Activated effector memory CD4-positive, alpha-beta T cell treated with Interleukin-2 at 50 U/mL for 16 hours (primary cell): ENCODE results near the gene CRELD1.

ENCODE experiments used
- DNase-seq: peaks from one replicate; pipeline ENCODE4 v3.0.0-alpha.2; 2020

Gene CRELD1

DNA sequence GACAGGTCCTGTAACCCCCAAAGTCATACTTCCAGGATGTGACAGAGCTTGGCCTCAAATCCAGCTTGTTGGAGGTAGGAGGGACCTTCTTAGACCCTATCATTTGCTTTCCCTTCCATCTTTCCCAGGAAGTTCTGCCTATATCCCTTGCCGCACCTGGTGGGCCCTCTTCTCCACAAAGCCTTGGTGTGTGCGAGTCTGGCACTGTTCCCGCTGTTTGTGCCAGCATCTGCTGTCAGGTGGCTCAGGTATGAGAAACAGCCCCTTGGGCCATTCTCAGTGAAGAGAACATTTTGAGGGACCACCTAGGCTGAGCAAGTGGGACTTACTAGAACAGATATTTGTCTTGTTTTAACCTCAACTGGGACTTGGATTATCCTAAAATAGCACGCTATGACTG lies 29.7 kb upstream of the CRELD1 start:
- no peak for DNase-seq

DNA sequence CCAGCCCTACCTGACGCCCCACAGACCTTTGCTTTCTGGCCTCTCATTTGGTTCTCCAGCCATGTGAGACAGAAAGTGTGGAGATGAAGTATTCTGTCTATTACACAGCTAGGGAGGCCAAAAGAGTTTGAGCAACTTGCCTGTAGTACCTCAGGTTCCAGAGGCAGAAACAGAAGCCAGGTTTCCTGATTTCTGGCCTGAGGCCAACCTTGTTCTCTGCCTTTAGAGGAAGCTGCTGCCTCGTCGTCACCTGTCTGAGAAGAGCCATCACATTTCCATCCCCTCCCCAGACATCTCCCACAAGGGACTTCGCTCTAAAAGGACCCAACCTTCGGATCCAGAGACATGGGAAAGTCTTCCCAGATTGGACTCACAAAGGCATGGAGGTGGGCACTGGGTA lies 27.2 kb upstream of the CRELD1 start:
- DNase-seq, result no peak

DNA sequence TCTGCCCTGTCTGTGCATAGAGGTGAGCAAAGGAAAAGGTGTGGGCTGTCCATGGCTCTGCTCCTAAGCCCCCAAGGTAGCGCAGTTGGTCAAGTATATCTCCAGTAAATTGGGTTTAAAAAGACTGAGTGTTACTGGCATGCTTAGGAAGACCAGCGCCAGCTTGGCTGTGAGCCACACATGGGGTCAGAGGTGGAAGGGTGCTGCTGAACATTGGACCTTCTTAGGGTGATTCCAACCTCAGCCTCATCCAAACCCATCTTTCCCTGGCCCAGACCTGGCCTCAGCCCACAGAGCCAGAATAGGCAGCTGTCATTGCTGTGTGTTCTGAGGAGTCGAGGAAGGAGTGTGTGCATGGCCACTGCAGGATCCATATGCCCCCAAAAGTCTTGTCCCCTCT lies 25.3 kb upstream of the CRELD1 start:
- no peak for DNase-seq

DNA sequence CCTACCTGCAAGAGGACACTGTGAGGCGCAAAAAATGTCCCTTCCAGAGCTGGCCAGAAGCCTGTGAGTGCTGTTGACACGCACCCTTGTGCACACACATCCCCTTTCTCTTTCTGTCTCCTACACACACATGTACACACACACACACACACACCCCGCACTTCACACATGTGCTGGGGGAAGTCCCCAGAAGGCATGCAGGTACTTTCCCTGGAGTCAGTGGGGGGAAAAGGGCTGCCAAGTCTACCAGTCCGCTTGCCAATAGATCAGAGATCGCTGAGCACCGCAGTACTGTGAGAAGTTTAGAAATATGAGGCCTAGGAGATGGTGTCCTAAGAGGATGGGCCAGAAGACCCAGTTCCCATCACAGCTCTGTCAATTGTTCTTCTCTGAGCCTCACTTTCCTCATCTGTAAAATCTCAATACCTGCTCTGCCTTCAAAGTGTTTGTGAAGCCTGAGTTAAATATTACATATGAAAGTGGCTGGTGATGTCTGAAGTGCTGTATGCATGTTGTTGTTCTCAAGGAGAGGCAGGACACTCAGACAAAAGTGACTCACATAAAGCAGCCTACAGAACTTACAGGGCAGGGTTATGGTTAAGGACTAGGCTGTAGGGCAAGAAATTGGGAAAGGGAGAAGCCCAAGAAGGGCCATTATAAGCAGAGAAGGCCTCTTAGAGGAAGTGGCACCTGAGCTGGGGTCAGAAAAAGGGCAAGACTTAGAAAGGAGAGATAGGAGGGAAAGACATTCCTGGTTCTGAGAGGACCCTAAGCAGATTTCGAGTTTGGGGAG lies 24.2 kb upstream of the CRELD1 start:
- no peak for DNase-seq

DNA sequence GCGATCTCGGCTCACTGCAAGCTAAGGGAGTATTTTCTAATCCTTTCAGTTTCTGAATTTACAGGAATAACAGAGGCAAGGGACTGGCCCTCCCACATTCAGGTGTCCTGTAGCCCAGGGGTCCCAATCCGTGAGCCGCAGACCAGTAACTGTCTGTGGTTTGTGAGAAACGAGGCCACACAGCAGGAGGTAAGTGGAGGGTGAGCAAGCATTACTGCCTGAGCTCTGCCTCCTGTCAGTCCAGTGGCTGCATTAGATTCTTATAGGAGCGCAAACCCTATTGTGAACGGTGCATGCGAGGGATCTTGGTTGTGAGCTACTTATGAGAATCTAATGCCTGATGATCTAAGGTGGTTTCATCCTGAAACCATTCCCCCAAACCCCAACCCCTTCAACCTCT lies 21.8 kb upstream of the CRELD1 start:
- no peak for DNase-seq

DNA sequence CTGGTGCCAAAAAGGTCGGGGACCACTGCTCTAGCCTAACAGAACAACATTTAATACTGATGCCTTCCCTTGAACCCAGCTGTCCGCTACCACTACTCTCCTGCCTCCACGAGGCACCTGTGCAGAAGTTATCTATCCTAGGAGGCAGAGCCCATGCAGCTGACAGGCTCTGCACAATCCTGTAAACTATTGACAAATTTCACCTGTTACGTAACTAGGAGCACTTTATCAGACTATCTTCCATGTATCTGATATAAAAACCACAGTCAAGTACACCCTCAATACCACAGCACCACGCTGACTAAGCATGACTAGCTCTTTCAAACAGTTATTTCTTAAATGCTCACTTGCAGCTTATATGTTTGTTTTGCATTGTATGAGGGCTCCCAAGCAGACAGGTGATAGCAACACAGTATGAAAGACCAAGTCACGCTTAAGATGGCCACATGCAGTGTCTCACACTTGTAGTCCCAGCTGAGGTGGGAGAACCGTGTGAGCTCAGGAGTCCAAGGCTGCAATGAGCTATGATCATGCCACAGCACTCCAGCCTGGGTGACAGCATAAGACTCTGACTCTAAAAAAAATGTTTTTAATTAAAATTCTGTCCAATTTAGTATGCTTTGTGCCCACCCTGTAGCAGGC lies 21.2 kb upstream of the CRELD1 start:
- DNase-seq, result no peak

DNA sequence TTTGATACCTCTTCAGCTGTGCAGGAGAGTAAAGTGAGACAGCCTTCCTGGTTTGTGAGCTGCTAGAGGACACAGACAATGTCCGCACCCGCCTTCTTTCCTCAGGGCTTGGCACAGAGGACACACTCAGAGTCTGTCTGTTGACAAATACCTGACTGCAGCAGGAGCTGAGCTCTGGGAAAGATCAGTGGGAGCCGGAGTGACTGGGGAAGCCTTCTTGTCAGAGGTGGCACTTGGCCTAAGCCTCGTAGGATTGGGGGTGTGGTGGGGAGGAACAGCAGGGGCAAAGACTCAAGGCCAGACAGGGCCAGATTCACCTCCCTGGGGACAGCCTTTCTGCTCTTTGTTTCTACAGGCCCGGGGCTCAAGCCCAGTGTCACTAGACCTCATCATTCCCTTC lies 20.0 kb upstream of the CRELD1 start:
- DNase-seq, result no peak

DNA sequence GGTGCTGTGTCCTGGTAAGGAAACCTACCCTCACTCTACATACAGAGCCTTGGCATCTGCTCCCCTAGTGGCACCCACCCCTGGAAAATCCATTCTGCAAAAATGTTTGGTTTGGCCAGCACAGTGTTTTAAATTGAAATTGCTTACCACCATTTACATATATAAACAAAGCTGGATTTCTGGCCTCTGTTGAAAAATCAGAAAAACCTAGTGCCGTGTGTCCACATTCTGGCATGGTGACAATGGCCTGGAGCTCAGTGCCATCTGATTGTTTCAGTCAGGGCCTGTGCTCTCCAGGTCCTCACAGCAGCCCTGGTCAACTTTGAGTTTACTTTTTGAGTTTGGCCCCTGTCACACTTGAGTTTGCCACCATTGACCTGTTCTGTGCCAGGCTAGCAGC lies 19.6 kb upstream of the CRELD1 start:
- no peak for DNase-seq

DNA sequence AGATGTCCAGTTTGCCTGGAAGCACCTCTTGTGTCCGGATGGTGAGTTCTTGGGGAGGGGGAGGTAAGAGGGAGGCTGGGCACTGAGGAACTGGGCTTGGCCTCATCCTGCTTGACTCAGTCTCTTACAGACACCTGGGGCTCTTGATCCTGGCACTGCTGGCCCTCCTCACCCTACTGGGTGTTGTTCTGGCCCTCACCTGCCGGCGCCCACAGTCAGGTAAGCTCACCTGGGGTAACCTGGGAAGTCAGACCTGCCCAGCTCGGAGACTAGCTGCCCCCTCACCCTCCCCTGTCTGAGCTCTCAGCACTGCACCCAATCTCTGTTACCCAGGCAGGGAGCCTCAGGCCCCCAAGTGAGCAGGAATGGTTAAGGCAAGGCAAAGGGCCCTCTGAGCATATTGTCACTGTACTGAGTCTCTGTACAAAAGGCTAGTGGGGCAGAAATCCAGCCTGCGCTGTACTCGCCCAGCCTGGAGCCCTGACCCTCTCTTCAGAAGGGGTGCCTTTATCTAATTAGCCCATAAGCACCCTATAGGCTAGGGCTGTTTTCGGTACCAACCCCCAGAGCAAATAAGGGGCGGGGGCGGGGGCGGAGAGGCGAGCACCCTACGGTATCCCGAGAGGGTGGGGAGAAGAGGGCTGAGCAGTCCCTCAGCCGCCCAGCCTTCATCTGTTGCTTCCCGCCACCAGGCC lies 18.9 kb upstream of the CRELD1 start:
- DNase-seq, result no peak

DNA sequence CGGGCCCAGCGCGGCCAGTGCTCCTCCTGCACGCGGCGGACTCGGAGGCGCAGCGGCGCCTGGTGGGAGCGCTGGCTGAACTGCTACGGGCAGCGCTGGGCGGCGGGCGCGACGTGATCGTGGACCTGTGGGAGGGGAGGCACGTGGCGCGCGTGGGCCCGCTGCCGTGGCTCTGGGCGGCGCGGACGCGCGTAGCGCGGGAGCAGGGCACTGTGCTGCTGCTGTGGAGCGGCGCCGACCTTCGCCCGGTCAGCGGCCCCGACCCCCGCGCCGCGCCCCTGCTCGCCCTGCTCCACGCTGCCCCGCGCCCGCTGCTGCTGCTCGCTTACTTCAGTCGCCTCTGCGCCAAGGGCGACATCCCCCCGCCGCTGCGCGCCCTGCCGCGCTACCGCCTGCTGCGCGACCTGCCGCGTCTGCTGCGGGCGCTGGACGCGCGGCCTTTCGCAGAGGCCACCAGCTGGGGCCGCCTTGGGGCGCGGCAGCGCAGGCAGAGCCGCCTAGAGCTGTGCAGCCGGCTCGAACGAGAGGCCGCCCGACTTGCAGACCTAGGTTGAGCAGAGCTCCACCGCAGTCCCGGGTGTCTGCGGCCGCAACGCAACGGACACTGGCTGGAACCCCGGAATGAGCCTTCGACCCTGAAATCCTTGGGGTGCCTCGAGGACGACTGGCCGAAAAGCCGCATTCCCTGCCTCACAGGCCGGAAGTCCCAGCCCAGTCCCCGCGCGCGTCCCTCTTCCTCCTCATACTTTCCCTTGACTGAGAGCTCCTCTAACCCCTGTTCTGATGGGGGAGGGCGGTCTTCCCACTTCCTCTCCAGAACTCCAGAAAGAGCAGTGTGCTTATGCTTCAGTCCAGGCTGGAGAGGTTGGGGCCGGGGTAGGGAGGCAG lies 18.1 kb upstream of the CRELD1 start:
- no peak for DNase-seq

DNA sequence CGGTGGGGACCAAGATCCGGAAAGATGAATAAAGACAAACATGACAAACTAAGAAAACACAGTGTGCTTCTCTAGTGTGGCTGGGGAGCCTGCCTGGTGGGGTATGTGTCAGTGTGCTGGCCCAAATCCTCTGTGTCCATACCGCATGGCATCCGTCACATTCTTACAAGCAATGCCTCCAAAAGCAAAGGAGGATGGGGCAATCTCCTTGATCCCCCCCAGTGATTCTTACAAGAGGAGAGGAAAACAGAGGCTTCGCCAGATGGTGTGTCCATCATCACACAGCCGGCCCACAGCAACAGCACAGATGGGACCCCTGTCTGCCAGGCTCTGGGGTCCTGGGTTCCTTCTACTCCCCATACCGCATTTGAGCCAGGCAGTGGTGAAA lies 17.3 kb upstream of the CRELD1 start:
- no peak for DNase-seq

DNA sequence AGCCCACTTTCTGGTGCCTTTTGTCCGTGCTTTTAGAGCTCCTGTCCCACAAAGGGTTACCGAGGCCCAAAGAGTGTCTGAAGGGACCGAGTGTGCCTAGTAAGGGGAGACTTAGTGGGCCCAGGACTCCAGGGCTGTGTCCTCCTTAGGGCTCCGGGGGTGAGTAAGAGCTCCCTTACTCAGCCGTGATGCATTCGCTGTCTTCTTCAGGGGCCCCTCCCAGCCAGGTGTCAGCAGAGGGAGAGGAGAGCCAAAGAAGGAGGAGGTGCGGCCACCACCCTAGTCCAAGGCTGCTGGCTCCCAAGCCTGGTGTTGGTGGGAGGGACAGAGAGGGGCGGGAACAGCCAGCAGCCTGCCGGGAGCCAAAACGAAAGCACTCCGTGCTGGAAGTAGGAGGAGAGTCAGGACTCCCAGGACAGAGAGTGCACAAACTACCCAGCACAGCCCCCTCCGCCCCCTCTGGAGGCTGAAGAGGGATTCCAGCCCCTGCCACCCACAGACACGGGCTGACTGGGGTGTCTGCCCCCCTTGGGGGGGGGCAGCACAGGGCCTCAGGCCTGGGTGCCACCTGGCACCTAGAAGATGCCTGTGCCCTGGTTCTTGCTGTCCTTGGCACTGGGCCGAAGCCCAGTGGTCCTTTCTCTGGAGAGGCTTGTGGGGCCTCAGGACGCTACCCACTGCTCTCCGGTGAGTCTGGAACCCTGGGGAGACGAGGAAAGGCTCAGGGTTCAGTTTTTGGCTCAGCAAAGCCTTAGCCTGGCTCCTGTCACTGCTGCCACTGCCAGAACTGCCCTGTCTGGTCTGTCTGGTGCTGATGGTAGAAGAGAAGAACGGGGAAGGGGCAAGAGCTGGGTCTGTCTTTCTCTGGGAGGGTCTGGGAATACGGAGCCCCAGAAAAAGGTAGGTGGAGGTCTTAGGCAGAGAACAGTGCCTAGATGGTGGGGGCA lies 16.6 kb upstream of the CRELD1 start, which contains the start of gene IL17RC:
TSS of gene IL17RC (plus strand) at position 365 of the 947 bp plus-strand sequence. CDS start at position 583, 218 bp downstream.
- no peak for DNase-seq

DNA sequence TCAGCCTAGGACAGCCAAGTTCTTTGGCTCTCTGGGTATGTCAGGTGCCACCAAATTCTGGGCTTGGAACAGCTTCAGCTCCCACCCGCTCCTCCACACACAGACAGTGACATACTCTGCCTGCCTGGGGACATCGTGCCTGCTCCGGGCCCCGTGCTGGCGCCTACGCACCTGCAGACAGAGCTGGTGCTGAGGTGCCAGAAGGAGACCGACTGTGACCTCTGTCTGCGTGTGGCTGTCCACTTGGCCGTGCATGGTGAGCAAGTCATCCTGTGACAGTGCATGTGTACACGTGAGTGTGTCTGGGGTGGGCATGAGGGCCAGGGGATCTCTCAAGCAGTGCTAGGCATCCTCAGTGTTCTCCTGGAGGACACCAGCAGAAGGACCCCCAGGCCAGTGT lies 15.8 kb upstream of the CRELD1 start:
- DNase-seq, result no peak

DNA sequence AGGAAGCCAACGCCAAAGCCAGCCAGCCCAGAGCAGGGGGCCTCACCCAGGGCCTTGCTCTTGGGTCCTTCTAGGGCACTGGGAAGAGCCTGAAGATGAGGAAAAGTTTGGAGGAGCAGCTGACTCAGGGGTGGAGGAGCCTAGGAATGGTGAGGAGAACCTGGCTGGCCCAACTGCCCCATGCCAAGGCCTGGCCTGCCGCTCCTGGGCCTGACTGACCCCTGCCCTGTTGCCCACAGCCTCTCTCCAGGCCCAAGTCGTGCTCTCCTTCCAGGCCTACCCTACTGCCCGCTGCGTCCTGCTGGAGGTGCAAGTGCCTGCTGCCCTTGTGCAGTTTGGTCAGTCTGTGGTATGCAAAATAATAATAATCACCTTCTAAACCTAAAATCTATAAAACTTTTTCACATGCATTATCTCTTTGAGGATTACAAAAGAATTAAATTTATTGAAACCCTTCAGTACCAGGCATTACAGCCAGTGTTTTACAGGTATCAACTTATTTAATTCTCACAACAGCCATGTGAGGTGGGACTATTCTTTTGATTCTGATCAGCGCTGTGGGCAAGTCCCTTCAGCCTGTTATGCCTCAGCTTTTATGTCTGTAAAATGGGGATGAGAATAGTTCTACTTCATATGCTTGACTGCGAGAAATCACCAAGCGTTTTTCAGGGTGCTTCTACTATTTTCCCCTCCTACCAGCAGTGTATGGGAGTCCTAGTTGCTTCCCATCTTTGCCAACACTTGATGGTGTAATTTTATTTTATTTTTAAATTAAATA lies 15.2 kb upstream of the CRELD1 start:
- no peak for DNase-seq

DNA sequence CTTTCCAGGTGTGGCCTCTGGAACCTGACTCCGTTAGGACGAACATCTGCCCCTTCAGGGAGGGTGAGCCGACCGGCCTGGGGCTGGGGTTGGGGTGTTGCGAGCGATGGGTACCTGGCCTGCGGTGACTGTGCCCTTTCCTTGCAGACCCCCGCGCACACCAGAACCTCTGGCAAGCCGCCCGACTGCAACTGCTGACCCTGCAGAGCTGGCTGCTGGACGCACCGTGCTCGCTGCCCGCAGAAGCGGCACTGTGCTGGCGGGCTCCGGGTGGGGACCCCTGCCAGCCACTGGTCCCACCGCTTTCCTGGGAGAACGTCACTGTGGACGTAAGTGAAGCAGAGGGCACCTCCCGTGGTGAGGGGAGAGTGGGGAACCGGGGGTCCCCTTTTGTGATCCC lies 5.5 kb upstream of the CRELD1 start:
- no peak for DNase-seq

DNA sequence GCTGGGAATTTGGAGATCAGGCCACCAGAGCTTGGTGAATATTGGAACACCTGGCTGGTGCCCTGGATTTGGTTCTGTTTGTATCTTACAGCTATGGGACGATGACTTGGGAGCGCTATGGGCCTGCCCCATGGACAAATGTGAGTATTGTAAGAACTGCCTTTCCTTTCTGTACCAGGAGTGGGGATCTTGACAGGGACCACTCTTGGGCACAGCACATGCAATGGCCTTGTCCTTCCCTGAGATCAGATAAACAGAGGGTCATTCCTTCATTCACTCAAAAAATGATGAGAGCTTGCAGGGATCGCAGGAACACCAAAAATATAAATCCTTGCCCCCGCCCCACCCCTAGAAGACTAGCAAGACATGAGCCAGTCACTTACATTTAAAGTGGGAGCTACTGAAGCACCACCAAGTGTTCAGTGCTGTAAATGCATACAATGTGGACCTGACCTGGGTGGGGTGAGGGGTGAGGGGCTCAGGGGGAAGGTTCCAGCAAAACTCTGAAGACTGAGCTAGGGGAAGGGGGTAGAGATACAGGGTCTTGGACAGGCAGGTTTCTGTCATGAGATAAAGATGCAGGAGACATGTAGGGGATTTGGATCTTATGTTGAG lies 2.7 kb upstream of the CRELD1 start:
- no peak for DNase-seq

DNA sequence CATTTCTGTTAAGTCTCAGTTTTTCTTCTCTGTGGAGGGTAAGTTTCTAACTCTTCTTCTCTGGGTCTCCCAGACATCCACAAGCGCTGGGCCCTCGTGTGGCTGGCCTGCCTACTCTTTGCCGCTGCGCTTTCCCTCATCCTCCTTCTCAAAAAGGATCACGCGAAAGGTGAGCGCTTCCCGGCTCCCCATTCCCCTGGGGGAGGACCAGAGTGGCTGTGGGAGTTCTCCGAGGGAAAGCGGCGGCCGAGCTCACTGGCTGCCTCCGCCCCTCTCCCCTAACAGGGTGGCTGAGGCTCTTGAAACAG lies 1.1 kb upstream of the CRELD1 start:
- DNase-seq, result no peak

DNA sequence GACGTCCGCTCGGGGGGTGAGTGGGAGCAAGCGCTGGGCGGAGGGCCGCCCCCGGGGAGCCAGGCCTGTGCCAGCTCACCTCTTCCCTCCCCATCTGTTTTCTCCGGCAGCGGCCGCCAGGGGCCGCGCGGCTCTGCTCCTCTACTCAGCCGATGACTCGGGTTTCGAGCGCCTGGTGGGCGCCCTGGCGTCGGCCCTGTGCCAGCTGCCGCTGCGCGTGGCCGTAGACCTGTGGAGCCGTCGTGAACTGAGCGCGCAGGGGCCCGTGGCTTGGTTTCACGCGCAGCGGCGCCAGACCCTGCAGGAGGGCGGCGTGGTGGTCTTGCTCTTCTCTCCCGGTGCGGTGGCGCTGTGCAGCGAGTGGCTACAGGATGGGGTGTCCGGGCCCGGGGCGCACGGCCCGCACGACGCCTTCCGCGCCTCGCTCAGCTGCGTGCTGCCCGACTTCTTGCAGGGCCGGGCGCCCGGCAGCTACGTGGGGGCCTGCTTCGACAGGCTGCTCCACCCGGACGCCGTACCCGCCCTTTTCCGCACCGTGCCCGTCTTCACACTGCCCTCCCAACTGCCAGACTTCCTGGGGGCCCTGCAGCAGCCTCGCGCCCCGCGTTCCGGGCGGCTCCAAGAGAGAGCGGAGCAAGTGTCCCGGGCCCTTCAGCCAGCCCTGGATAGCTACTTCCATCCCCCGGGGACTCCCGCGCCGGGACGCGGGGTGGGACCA lies 632 bp upstream of the CRELD1 start:
- peak; percentile 85 for DNase-seq

DNA sequence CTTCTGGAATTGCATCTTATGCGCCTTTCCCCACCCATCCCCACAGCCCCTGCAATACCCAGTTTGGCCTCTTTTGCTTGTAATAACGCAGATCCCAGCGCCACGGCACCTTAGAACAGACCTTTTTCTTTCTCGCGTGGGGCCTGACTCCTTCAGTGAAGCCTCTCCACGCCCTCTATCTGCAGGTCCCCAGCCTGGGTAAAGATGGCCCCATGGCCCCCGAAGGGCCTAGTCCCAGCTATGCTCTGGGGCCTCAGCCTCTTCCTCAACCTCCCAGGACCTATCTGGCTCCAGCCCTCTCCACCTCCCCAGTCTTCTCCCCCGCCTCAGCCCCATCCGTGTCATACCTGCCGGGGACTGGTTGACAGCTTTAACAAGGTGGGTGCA lies 594 bp downstream of the CRELD1 start:
- no peak for DNase-seq

DNA sequence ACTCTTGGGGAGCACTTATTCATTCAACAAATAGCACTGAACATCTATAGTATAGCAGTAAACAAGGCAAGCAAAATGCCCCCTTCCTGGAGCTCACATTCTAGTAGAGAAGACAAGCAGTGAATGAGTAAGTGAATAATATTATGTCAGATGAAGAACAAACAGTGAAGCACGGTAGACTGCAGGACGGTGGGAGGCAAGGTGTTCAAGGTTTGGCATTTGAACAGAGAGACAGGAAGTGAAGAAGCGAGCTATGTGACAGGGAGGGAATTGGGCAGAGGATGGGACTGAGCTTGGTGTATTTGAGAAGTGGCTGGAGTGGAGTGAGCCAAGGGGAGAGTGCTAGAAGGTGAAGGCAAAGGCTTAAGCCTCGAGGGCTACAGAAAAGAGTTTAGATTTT lies 1.4 kb downstream of the CRELD1 start:
- DNase-seq, result no peak
